Right cardiac atrium (tissue), 5 donors: ENCODE measurements around the gene POTEG. TPM values are rescaled to one million over a fixed set of nuclear protein-coding genes. Genes with fewer than 3 reads are reported as not detected.
"Not testable (repeated sequence)": the region's sequence is repeated elsewhere in the genome, so short reads cannot be mapped to it uniquely, and the experiment has no call there.

Source experiments
- ATAC-seq, 2 donors: fragments of 200-7000 bp; cut with Tn5 transposase; one replicate each; pipeline versions ENCODE4 v1.8.0 to v1.9.1; 2020; ENCODE audit warnings: moderate library complexity in 2 of 2, mild to moderate bottlenecking in 1 of 2
- DNase-seq, 3 donors: peaks; one replicate each; pipeline ENCODE4 v3.0.0-alpha.2; 2020
- H3K27ac ChIP-seq: one replicate; pipeline ENCODE4 v1.5.1; 2013; ENCODE audit warnings: mild to moderate bottlenecking, low read length, control low read depth, moderate library complexity
- H3K27me3 ChIP-seq: one replicate; pipeline ENCODE4 v1.6.1; 2013; ENCODE audit not compliant: control insufficient read depth, insufficient read depth
- H3K4me1 ChIP-seq: one replicate; pipeline ENCODE4 v1.6.1; 2013; ENCODE audit warnings: low read length; ENCODE audit not compliant: control insufficient read depth, insufficient read depth
- H3K4me3 ChIP-seq: one replicate; pipeline ENCODE4 v1.5.1; 2013; ENCODE audit warnings: low read length, control low read depth
- H3K9me3 ChIP-seq: one replicate; pipeline ENCODE4 v1.6.1; 2013; ENCODE audit warnings: low read length; ENCODE audit not compliant: control insufficient read depth
- WGBS: extraction: QIAGEN DNeasy Blood & Tissue Kit; methylation state at CpG from one replicate; pipeline ENCODE4 v1.1.7; 2013; 5-methylcytosine and 5-hydroxymethylcytosine counted together
- intact Hi-C, 4 donors: fragments of 100-400 bp; cut with DNase I; formaldehyde crosslinking; loops; one replicate each; pipeline versions ENCODE4 v1.11.0 to v1.14.0; 2022 to 2023
- long read RNA-seq, 4 donors: library from polyadenylated mRNA; unstranded; transcript quantifications; one replicate each; pipeline ENCODE4 v2.0.0, GENCODE V29; 2020 to 2021
- polyA plus RNA-seq: library from polyadenylated mRNA; stranded (reverse); fragments of 200-250 nt; gene quantifications from one replicate; pipeline ENCODE4 v1.2.3, GENCODE V29; 2013
- total RNA-seq, 4 donors: library from RNA; stranded (reverse); fragmentation: NEBNext Ultra II Directional; extraction: Animal tissue kit (Norgen Biotek cat#: 25700); gene quantifications; one replicate each; pipeline ENCODE4 v1.2.1, GENCODE V29; 2021
- donor health status: healthy with polysubstance abuse.
- donor health status: DM: no; HTN: yes; CAD: no.
- donor health status: DM: no; HTN: no; CAD: no.
- donor health status: DM: no; HTN: yes; CAD: no; lungs with severe emphysema.
- donor health status: DM: yes; HTN: yes; CAD: no.

The POTEG gene
- total RNA-seq: not detected
- polyA plus RNA-seq: not detected
- long read RNA-seq, donor 1: 0 reads
- long read RNA-seq, donor 2: 0 reads
- long read RNA-seq, donor 3: 0 reads
- long read RNA-seq, donor 4: 0 reads

DNA sequence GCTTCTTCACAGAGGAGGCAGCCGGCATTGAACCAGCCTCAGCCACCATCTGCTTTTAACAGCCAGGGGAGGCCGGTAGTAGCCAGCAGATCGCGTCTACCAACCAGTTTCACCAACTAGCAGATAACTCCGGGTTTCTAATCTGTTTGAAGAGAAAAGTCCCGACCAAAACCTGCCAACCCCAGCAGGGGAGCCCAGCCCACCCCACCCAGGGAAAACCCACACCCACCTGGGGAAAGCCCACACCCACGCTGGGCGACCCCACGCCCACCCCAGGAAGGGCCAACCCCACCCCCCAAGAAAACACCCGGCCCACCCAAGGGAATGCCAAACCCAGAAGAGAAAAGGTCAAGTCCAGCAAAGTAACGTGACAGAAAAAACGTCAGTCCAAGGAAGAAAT is at the start of gene POTEG:
Gene POTEG (minus strand): TSS at position 101 of the 400 bp plus-strand sequence. CDS start 52 bp downstream, at position 49.
- intact Hi-C loops, H3K9me3 ChIP-seq, H3K27ac ChIP-seq, H3K27me3 ChIP-seq, DNase-seq, H3K4me3 ChIP-seq, H3K4me1 ChIP-seq, ATAC-seq: not testable (repeated sequence)
- 78% methylated on average over 2 of the region's 12 CpGs for WGBS

DNA sequence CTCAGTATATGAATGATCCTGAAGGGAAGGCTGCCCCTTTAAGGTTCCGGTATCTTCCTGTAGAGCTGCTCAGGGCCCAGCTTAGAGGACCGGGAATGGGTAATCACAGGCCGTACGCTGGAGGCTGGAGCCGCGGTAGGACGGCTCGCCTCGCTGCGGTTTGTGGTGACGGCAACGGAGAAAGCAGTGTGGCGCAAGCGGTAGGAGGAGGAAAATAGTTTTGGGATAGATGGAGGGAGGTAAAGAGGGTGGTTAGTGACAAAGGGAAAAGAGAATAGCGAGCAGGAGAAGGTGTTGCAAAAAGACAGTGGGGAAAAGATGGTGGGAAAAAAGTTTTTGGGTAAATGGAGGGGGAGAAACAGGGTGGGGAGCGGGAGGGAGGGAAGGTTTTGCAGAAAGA is 48.0 kb upstream of the POTEG start:
- WGBS: no CpG with 5 or more reads among the region's 16 CpGs
- H3K4me1 ChIP-seq, H3K27ac ChIP-seq, H3K4me3 ChIP-seq, H3K9me3 ChIP-seq, DNase-seq, intact Hi-C loops, H3K27me3 ChIP-seq, ATAC-seq: not testable (repeated sequence)

DNA sequence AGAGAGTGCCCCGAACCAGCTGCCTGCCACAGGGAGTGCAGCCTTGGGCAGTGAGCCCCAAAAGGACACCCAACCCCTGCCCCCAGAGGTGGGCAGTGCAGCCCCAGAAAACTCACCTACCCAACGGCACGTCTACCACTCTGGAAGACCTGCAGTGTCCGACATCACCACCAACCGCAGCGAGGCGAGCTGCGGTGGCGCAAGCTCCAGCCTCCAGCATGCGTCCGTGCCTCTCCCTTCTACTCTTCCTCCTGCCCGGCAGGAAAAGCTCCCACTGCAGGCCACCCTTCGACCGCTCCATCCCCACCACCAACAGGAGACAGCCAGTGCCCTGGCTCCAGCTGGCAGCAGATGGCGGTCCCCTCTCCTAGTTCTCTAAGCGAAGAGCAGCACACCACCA is 47.3 kb upstream of the POTEG start:
- 79% methylated on average over 5 of the region's 16 CpGs for WGBS
- H3K4me3 ChIP-seq, DNase-seq, H3K9me3 ChIP-seq, H3K27me3 ChIP-seq, intact Hi-C loops, H3K27ac ChIP-seq, H3K4me1 ChIP-seq: not testable (repeated sequence)
- peak in 1 of 2 donors; percentile 5 for ATAC-seq

DNA sequence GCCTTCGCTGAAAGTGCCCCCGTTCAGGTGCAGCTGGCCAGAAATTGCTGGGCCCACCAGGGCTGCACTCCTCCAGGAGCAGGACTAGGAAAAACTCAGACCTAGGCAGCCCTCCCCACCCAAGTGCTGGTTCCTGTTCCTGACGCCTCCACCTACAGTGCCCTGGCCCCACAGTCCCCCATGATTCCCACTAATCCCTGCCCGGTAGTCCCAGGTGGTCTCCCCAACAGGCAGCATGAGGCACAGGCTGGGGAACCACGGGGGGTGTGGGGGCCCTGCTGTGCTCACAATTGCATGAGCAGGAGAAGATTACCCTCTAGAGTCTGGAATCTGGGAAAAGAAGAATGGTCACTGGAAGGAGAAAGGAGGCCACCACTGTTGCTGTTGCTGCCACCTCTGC is 46.4 kb upstream of the POTEG start:
- ATAC-seq: peak; percentile 27 to 30
- H3K9me3 ChIP-seq, H3K4me1 ChIP-seq, DNase-seq, H3K27ac ChIP-seq, intact Hi-C loops, H3K27me3 ChIP-seq, H3K4me3 ChIP-seq: not testable (repeated sequence)
- WGBS: 81% methylated on average over 2 of the region's 5 CpGs

DNA sequence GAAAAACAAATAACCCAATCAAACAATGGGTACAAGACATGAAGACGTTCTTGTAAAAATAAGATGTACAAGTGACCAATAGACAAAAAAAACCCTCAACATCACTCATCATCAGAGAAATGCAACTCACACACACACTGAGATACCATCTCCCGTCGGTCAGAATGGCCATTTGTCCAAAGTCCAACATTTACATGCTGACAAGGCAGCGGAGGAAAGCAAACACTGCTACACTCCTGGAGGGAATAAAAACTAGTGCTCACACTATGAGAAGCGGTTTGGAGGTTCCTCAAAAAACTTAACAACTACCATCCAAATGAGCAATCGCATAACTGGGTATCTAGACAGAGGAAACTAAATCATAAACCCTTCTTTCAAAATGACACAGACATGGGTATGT is 11.6 kb upstream of the POTEG start:
- intact Hi-C loops, ATAC-seq: not testable (repeated sequence)

DNA sequence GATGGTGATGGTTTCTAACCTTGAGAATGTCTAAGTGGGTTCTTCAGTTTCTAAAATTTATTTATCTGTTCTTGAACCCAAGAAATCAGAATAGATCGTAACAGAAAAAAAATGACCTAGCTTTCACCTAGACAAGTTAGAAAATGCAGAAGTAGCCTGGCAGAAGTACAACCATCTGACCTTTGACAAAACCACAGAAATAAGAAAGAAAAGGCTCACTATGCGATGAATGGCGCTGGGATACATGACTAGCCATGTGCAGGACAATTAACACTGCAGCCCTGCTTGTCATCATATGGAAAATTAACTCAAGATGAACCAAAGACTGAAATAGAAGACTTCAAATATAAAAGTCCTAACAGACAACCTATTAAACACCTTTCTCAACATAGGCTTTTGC is 5.7 kb upstream of the POTEG start:
- H3K4me1 ChIP-seq, H3K9me3 ChIP-seq, H3K4me3 ChIP-seq, ATAC-seq, H3K27me3 ChIP-seq, intact Hi-C loops, DNase-seq, H3K27ac ChIP-seq: not testable (repeated sequence)
- WGBS: 67% methylated on average over 2 of the region's 3 CpGs

More for the DNA sequence above, 11.6 kb upstream of the POTEG start:
- H3K9me3 ChIP-seq, H3K4me1 ChIP-seq, DNase-seq, H3K27me3 ChIP-seq, H3K27ac ChIP-seq, H3K4me3 ChIP-seq: not testable (repeated sequence)
- 66% methylated on average over 6 of the region's 6 CpGs for whole genome bisulfite sequencing

DNA sequence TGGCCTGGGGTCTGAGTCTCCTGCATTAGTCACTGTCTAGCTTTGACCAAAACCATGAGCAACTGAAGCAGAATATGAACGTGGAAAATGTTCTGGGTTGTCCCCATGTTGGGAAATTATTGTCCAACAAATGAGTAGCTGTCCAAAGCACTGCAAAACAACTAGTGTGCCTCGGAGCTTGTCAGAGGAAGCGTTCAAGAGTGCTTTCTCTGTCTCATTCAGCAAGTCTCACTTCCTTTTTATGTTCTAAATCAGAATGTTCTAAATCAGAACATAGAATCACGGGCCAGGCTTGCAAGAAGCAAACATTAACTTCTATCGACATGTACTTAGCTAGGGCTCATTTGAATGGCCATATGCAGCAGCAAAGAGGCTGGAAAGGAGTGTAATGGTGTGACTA is 5.1 kb upstream of the POTEG start:
- not testable (repeated sequence) for H3K4me3 ChIP-seq

DNA sequence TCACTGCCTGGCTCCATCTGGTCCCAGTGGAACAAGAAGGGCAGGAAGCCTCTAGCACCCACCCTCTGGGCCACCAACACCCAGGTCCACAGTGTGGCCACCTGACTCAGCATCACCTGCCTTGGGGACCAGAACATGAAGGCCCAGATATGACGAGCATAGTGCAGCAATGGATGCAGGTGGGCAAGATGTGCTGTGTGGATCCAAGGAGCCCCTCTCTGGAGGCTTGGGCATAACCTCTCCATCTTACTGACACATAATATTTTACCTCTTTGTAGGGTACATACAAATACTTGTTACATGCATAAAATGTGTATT is 2.9 kb upstream of the POTEG start:
- H3K4me1 ChIP-seq, H3K27me3 ChIP-seq, H3K27ac ChIP-seq, H3K9me3 ChIP-seq, ATAC-seq, intact Hi-C loops, H3K4me3 ChIP-seq, DNase-seq: not testable (repeated sequence)
- WGBS: 50% methylated on average over 1 of the region's 1 CpG

More for the DNA sequence above, 5.1 kb upstream of the POTEG start:
- DNase-seq, H3K4me1 ChIP-seq, intact Hi-C loops, H3K27ac ChIP-seq, H3K27me3 ChIP-seq, H3K9me3 ChIP-seq, ATAC-seq: not testable (repeated sequence)
- WGBS: 8% methylated on average over 3 of the region's 5 CpGs

DNA sequence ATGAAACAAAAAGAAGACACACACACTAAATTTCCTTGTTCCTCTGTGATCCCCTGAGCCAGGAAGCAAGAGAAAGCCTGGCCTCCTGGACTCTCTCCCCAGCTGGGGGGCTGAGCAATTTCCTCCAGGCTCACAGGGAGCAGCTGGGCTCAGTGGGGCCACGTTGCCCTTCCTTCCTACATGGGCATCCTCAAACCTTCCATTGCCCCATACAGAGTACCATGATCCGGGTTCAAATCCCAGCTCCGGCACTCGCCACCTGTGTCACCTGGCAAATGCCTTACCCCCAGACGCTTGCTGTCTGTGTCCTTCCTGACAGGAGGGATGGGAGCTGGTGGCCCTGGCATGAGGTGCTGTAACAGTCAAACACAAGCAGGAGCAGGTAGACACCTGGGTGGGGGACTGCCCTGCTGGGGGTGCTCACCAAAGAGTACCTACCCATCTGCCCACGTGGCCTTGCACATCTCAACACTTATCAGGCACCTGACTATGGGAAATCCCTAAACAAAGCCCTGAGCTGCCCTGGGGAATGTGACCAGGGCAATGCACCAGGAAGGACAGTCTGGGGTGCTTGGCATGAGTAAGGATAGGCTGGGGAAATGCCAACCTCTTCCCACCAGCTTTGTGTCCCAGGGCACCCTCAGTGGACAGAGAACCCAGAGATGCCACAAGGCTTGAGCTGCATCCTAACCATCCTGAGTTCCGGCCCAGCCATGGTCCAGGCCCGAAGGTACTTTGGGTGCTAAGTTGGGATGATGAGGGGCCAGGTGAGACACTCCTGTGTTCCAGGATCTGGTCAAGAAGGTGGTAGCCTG is 2.4 kb upstream of the POTEG start:
- ATAC-seq: peak; percentile 37 to 51
- H3K4me3 ChIP-seq, H3K4me1 ChIP-seq, DNase-seq, H3K27ac ChIP-seq, H3K27me3 ChIP-seq, H3K9me3 ChIP-seq, intact Hi-C loops: not testable (repeated sequence)
- WGBS: 54% methylated on average over 2 of the region's 8 CpGs

DNA sequence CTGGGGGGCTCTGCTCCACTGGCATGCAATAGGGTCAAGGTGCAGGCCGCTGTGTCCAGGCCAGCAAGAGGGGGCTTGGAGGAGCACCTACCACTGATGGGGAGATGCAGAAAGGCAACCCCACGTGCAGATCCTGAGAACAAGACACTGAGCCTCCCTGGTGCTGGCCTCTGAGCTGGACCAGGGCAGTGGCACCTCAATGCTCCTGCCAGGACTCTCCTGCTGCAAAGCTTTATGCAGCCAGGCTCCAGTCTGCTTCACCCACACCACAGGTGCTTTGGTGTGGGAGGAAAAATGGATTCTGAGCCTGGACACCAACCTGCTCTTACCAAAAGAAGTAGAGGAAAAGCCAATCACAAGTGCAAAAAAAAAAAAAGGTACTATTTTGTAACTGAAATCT is 1.7 kb upstream of the POTEG start:
- WGBS: no CpG with 5 or more reads among the region's 2 CpGs
- DNase-seq, intact Hi-C loops, H3K4me3 ChIP-seq, H3K4me1 ChIP-seq, H3K27ac ChIP-seq, H3K9me3 ChIP-seq, H3K27me3 ChIP-seq: not testable (repeated sequence)
- ATAC-seq: peak in 1 of 2 donors; percentile 52

DNA sequence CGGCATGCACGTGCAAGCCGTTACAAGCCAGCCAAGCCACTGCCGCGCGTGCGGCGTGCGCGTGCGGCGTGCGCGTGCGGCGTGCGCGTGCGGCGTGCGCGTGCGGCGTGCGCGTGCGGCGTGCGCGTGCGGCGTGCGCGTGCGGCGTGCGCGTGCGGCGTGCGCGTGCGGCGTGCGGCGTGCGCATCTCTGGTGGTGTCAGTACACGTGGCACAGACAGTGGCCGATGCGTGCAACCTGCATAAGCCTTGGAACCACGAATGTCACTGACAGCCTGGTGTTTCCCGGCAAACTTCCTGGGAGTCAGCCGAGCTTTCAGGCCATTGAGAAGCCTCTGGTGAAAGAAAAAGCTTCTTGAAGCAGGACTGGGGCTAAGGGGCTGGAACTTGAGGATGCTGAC is 750 bp upstream of the POTEG start:
- H3K27me3 ChIP-seq, ATAC-seq, H3K27ac ChIP-seq, H3K4me1 ChIP-seq, H3K9me3 ChIP-seq, H3K4me3 ChIP-seq, intact Hi-C loops: not testable (repeated sequence)
- DNase-seq: peak in 1 of 3 donors; percentile 2
- WGBS: 92% methylated on average over 47 of the region's 53 CpGs
